HG03060 (cell line): ENCODE measurements around the gene NPAS1.
"Not testable (repeated sequence)": the region's sequence is repeated elsewhere in the genome, so short reads cannot be mapped to it uniquely, and the experiment has no call there.

Experiments
- ATAC-seq: cut with Tn5 transposase; IDR thresholded peaks from one replicate; pipeline ENCODE4 v1.9.1; 2021; ENCODE audit warnings: low read depth, moderate number of reproducible peaks; ENCODE audit not compliant: unreplicated experiment

Gene NPAS1

GRCh38 chr19:46988614-46989230, 30.9 kb upstream of the NPAS1 start:
- ATAC-seq: no peak

- ATAC-seq: no peak
Observed at GRCh38 chr19:46990991-46991676, 28.5 kb upstream of the NPAS1 start.

GRCh38 chr19:46992699-46993535, 26.7 kb upstream of the NPAS1 start:
- no peak for ATAC-seq

GRCh38 chr19:46993622-46994021, 26.0 kb upstream of the NPAS1 start:
- no peak for ATAC-seq

- ATAC-seq: no peak
Observed at GRCh38 chr19:46994141-46994686, 25.4 kb upstream of the NPAS1 start.

- ATAC-seq: no peak
Observed at GRCh38 chr19:46995492-46995891, 24.1 kb upstream of the NPAS1 start.

GRCh38 chr19:46998445-46999125, 21.1 kb upstream of the NPAS1 start:
- no peak for ATAC-seq

GRCh38 chr19:46999377-46999776, 20.3 kb upstream of the NPAS1 start:
- ATAC-seq: no peak

- ATAC-seq: no peak
Observed at GRCh38 chr19:46999878-47000277, 19.8 kb upstream of the NPAS1 start.

GRCh38 chr19:47000373-47000772, 19.3 kb upstream of the NPAS1 start:
- ATAC-seq: no peak

GRCh38 chr19:47001584-47001983, 18.1 kb upstream of the NPAS1 start:
- no peak for ATAC-seq

GRCh38 chr19:47002106-47002766, 17.4 kb upstream of the NPAS1 start:
- ATAC-seq: no peak

- no peak for ATAC-seq
Observed at GRCh38 chr19:47002853-47003610, 16.6 kb upstream of the NPAS1 start.

GRCh38 chr19:47003611-47004465, 15.8 kb upstream of the NPAS1 start:
- ATAC-seq: no peak

- no peak for ATAC-seq
Observed at GRCh38 chr19:47005164-47005641, 14.4 kb upstream of the NPAS1 start.

GRCh38 chr19:47005873-47006272, 13.8 kb upstream of the NPAS1 start:
- no peak for ATAC-seq

- ATAC-seq: no peak
Observed at GRCh38 chr19:47006496-47006895, 13.1 kb upstream of the NPAS1 start.

GRCh38 chr19:47010549-47010948, 9.1 kb upstream of the NPAS1 start:
- ATAC-seq: not testable (repeated sequence)
